Motor neuron (in vitro differentiated cells): ENCODE results near the gene ZNF81. TPM values are rescaled to one million over a fixed set of nuclear protein-coding genes. Genes with fewer than 3 reads are reported as not detected.
"Not testable (repeated sequence)": the region's sequence is repeated elsewhere in the genome, so short reads cannot be mapped to it uniquely, and the experiment has no call there.

Source experiments
- ATAC-seq, 8 experiments: fragments of 200-7000 bp; cut with Tn5 transposase; replicated peaks in 6 of 8; 2 replicates each; pipeline ENCODE4 v1.8.0; 2021; ENCODE audit warnings: mild to moderate bottlenecking in 8 of 8, moderate library complexity in 8 of 8
- H3K27ac ChIP-seq, 2 donors: fragments of 250-450 bp; sonication (Bioruptor Pico); 2 replicates each; pipeline ENCODE4 v1.9.0; 2021; ENCODE audit warnings: antibody characterized with exemption in 2 of 2, mild to moderate bottlenecking in 2 of 2, moderate library complexity in 1 of 2
- H3K4me1 ChIP-seq, 2 donors: fragments of 250-450 bp; sonication (Bioruptor Pico); replicated peaks in 1 of 2; 2 replicates each; pipeline ENCODE4 v1.6.1; 2021; ENCODE audit warnings: antibody characterized with exemption in 2 of 2, mild to moderate bottlenecking in 2 of 2, moderate library complexity in 1 of 2
- H3K4me3 ChIP-seq, 5 donors: fragments of 250-450 bp; sonication (Bioruptor Pico); 2 replicates each; pipeline ENCODE4 v1.9.0; 2021; ENCODE audit warnings: antibody characterized with exemption in 5 of 5, mild to moderate bottlenecking in 5 of 5, moderate library complexity in 4 of 5
- WGBS, 10 experiments: fragments of 450-650 bp; shearing (Covaris generic); methylation state at CpG; one replicate each; pipeline ENCODE4 v1.0.0; 2022; 5-methylcytosine and 5-hydroxymethylcytosine counted together
- in situ Hi-C, 9 experiments: fragments of 400-800 bp; cut with MboI; loops; one replicate each; pipeline ENCODE4 v1.15.0; 2021; ENCODE audit warnings: low sequenced_read_pairs in 9 of 9, low pct_unique_long_range_greater_than_20kb in 2 of 9; ENCODE audit not compliant: unreplicated experiment in 9 of 9
- total RNA-seq, 8 experiments: library from RNA; unstranded; fragments of 300-600 nt; gene quantifications; 2 replicates each; pipeline versions ENCODE4 v1.2.3 to v1.2.4, GENCODE V29; 2022

The ZNF81 gene
- total RNA-seq, 8 experiments from 2014 or later = 8.2 to 12.1 (median 9.7) TPM

GRCh38 chrX:47814851-47815250, 21.9 kb upstream of the ZNF81 start:
- in situ Hi-C loops = no loop called here
- H3K4me3 ChIP-seq = no peak overlapping the region
- H3K4me1 ChIP-seq = no peaks in the 10 kb centered on the region
- WGBS, 10 experiments = 20 to 86% (median 71%) methylated on average over 1 of the region's 1 CpG; no CpG with 5 or more reads in 7 of the 10 experiments
- peak in 3 of 8 experiments; percentile 42 to 68 (median 51) for ATAC-seq
- H3K27ac ChIP-seq = no peak overlapping the region

GRCh38 chrX:47815901-47816845, 20.5 kb upstream of the ZNF81 start:
- ATAC-seq = peak in 3 of 8 experiments; percentile 44 to 75 (median 64)
- Histone ChIP-seq H3K4me3 (no peak overlapping the region), H3K27ac (no peak overlapping the region), H3K4me1 (no peaks in the 10 kb centered on the region)
- in situ Hi-C loops = no loop called here
- WGBS, 10 experiments = 4 to 56% (median 24%) methylated on average over 2 to 4 of the region's 4 CpGs; no CpG with 5 or more reads in 6 of the 10 experiments

GRCh38 chrX:47817421-47817820, 19.3 kb upstream of the ZNF81 start:
- in situ Hi-C loops = no loop called here
- ATAC-seq = no peak
- 60% methylated on average over 1 of the region's 1 CpG; no CpG with 5 or more reads in 9 of the 10 experiments for WGBS, 10 experiments
- Histone ChIP-seq H3K27ac (no peak overlapping the region), H3K4me1 (no peaks in the 10 kb centered on the region), H3K4me3 (no peak overlapping the region)

GRCh38 chrX:47817897-47818296, 18.8 kb upstream of the ZNF81 start:
- peak in 1 of 8 experiments; percentile 48 for ATAC-seq
- no peak overlapping the region for H3K4me3 ChIP-seq
- H3K27ac ChIP-seq = no peak overlapping the region
- 38 to 40% methylated on average over 1 of the region's 1 CpG; no CpG with 5 or more reads in 8 of the 10 experiments for WGBS, 10 experiments
- in situ Hi-C loops = no loop called here
- no peaks in the 10 kb centered on the region for H3K4me1 ChIP-seq

GRCh38 chrX:47828984-47829383, 7.7 kb upstream of the ZNF81 start:
- ATAC-seq = no peak
- H3K4me3 ChIP-seq = no peak overlapping the region
- in situ Hi-C loops = no loop called here
- WGBS, 10 experiments = 40 to 100% methylated on average over 1 of the region's 1 CpG; no CpG with 5 or more reads in 8 of the 10 experiments
- no peak overlapping the region for H3K27ac ChIP-seq
- no peaks in the 10 kb centered on the region for H3K4me1 ChIP-seq

GRCh38 chrX:47831788-47832187, 4.9 kb upstream of the ZNF81 start:
- in situ Hi-C loops = loop anchor here in 1 of 9 experiments (10.0 kb wide), 1 partner anchor 193 kb away; no protein-coding TSS in a partner anchor
- no peak for ATAC-seq
- Histone ChIP-seq H3K4me1 (peaks cover 5% of the 10 kb centered on the region in 2 donors), H3K27ac (no peak overlapping the region), H3K4me3 (no peak overlapping the region)
- WGBS, 10 experiments = 6 to 31% methylated on average over 2 of the region's 2 CpGs; no CpG with 5 or more reads in 8 of the 10 experiments

GRCh38 chrX:47838361-47838760, 1.7 kb downstream of the ZNF81 start:
- Histone ChIP-seq H3K4me3 (no peak overlapping the region), H3K27ac (no peak overlapping the region), H3K4me1 (peaks cover 8 to 9% of the 10 kb centered on the region in 2 donors)
- WGBS, 10 experiments = 36 to 88% (median 50%) methylated on average over 1 of the region's 1 CpG; no CpG with 5 or more reads in 7 of the 10 experiments
- in situ Hi-C loops = loop anchor here in 1 of 9 experiments (10.0 kb wide), 1 partner anchor 186 kb away; no protein-coding TSS in a partner anchor
- no peak for ATAC-seq

GRCh38 chrX:47840111-47840510, 3.4 kb downstream of the ZNF81 start:
- WGBS, 10 experiments = 10 to 100% (median 47%) methylated on average over 1 to 4 of the region's 4 CpGs; no CpG with 5 or more reads in 5 of the 10 experiments
- Histone ChIP-seq H3K4me3 (no peak overlapping the region), H3K4me1 (peaks cover 8 to 9% of the 10 kb centered on the region in 2 donors), H3K27ac (no peak overlapping the region)
- ATAC-seq = no peak
- in situ Hi-C loops = no loop called here

- H3K27ac ChIP-seq = no peak overlapping the region
- in situ Hi-C loops = no loop called here
- ATAC-seq = no peak
- WGBS, 10 experiments = no CpG with 5 or more reads among the region's 1 CpG
- peaks cover 0 to 4% of the 10 kb centered on the region in 2 donors for H3K4me1 ChIP-seq
- H3K4me3 ChIP-seq = no peak overlapping the region
Measured at GRCh38 chrX:47843363-47843762, 6.7 kb downstream of the ZNF81 start.

GRCh38 chrX:47844117-47844516, 7.4 kb downstream of the ZNF81 start:
- ATAC-seq = peak in 3 of 8 experiments; percentile 41 to 74 (median 58)
- Histone ChIP-seq H3K4me1 (peaks cover 0 to 4% of the 10 kb centered on the region in 2 donors), H3K4me3 (no peak overlapping the region), H3K27ac (no peak overlapping the region)
- in situ Hi-C loops = no loop called here
- WGBS, 10 experiments = 57 to 60% methylated on average over 1 of the region's 1 CpG; no CpG with 5 or more reads in 8 of the 10 experiments

GRCh38 chrX:47846040-47846439, 9.3 kb downstream of the ZNF81 start:
- Histone ChIP-seq H3K27ac (no peak overlapping the region), H3K4me3 (no peak overlapping the region), H3K4me1 (no peaks in the 10 kb centered on the region)
- ATAC-seq = no peak
- whole genome bisulfite sequencing, 10 experiments = 65 to 90% methylated on average over 2 to 5 of the region's 7 CpGs; no CpG with 5 or more reads in 8 of the 10 experiments
- in situ Hi-C loops = no loop called here

GRCh38 chrX:47849778-47850177, 13.1 kb downstream of the ZNF81 start:
- no peak overlapping the region for H3K27ac ChIP-seq
- peaks cover 0 to 2% of the 10 kb centered on the region in 2 donors for H3K4me1 ChIP-seq
- no peak overlapping the region for H3K4me3 ChIP-seq
- in situ Hi-C loops = no loop called here
- WGBS, 10 experiments = 0 to 100% (median 17%) methylated on average over 1 to 2 of the region's 2 CpGs; no CpG with 5 or more reads in 7 of the 10 experiments
- peak in 6 of 8 experiments; percentile 59 to 90 (median 74) for ATAC-seq

- WGBS, 10 experiments = no CpG with 5 or more reads among the region's 2 CpGs
- peak in 2 of 8 experiments; percentile 25 to 36 for ATAC-seq
Measured at GRCh38 chrX:47850389-47850788, 13.7 kb downstream of the ZNF81 start.

More at GRCh38 chrX:47850389-47850788, 13.7 kb downstream of the ZNF81 start:
- in situ Hi-C loops, H3K4me3 ChIP-seq, H3K27ac ChIP-seq, H3K4me1 ChIP-seq: not testable (repeated sequence)
